D721Med (cell line): Measurements from ENCODE around the gene CTR9.
"Not testable (repeated sequence)": the region's sequence is repeated elsewhere in the genome, so short reads cannot be mapped to it uniquely, and the experiment has no call there.

Source experiments
- DNase-seq: peaks from one replicate; pipeline ENCODE4 v3.0.0; 2011; ENCODE audit warnings: low spot score; ENCODE audit not compliant: insufficient read length
- FAIRE-seq: peaks from 2 replicates; lab custom pipeline; 2011; peaks lifted over from hg19 to GRCh38; lab: Jason Lieb, UNC
- TF ChIP-seq, protein P1 (sequence below): IDR thresholded peaks from 2 replicates; pipeline ENCODE4 v1.5.1; 2012; ENCODE audit warnings: mild to moderate bottlenecking, control low read depth; ENCODE audit not compliant: insufficient read depth; ENCODE audit errors: missing control alignments

Gene CTR9

DNA sequence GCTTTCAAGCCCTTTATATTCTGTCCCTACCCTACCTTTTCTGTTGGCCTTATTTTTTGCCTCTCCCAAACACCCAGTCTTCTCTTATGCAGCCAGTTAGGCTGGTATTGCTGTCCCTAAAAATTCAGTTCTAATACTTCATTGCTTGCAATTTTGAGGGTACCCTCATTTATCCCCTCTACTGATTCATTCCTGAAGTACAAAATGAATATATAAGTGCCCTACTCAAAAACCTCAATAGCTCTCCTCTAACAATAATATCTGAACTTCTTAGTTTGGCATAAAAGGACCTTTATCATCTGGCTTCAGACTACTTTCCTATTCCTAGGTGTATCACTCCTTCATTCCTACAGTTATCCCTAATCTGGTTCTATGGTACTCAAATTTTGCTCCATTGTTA is 62.9 kb downstream of the CTR9 start:
- TF ChIP-seq, protein P1, sequence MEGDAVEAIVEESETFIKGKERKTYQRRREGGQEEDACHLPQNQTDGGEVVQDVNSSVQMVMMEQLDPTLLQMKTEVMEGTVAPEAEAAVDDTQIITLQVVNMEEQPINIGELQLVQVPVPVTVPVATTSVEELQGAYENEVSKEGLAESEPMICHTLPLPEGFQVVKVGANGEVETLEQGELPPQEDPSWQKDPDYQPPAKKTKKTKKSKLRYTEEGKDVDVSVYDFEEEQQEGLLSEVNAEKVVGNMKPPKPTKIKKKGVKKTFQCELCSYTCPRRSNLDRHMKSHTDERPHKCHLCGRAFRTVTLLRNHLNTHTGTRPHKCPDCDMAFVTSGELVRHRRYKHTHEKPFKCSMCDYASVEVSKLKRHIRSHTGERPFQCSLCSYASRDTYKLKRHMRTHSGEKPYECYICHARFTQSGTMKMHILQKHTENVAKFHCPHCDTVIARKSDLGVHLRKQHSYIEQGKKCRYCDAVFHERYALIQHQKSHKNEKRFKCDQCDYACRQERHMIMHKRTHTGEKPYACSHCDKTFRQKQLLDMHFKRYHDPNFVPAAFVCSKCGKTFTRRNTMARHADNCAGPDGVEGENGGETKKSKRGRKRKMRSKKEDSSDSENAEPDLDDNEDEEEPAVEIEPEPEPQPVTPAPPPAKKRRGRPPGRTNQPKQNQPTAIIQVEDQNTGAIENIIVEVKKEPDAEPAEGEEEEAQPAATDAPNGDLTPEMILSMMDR, result no peak
- FAIRE-seq (no peak), DNase-seq (no peak)

- TF ChIP-seq, protein P1, result no peak
- FAIRE-seq (no peak), DNase-seq (no peak)
Measured at GRCh38 chr11:10818594-10818993, 67.5 kb downstream of the CTR9 start.

DNA sequence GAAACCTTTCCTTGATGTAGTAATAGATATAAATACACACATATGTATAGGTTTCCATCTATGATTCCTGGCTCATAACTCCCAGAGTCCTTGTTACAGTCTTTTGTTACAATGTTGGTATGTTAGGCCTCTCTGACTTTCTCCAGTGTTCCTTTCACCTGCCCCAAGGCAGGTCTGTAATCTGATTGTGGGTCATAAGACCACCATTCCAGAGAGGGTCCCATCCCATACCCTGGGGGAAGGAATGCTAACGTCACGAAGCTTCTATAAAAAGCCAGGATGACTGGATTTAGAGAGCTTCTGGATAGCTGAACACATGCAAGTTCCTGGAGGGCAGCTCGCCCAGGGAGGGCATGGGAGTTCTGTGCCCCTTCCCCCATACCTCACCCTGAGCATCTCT is 71.4 kb downstream of the CTR9 start:
- FAIRE-seq, result not testable (repeated sequence)

DNA sequence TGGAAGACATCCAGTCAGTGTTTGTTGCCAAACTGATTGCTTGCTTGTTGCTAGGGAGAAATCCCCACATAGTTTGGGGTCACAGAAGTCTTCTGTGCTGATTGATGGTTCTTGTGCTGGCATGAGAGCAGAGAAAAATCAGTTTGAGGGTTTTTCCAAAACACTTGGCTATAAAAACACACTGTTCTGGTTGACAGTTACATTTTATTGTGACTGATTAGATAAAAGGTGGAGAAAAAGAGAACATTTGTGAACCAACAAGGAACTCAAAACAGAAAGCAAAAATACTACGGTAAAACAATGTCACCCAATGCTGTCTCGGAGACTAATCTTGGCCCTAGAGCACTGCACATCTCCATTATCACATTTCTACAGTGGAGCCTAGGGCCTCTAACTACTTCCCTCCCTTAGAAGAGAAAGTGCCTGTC is 72.1 kb downstream of the CTR9 start:
- FAIRE-seq (no peak), DNase-seq (no peak)
- TF ChIP-seq, protein P1, result no peak

More for the DNA sequence above, 71.4 kb downstream of the CTR9 start:
- DNase-seq, result not testable (repeated sequence)

DNA sequence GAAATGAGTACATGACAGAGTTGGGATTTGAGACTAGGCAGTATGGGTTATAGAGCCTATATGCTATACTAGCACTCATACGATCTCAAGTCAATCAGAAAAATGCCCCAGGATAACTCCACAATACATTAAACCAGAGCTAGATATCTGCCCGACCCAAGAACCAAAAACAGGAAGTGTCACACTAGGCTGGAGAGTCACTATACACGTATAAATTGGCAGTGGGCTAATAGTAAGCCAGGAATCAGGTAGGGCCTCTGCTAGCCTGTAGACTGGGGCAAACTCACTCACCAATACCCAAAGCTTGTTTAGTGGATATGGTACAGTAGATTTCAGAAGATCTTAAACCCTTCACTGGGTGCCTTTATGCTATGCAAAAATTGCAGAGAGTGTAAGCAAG is 73.8 kb downstream of the CTR9 start:
- no peak for FAIRE-seq
- TF ChIP-seq, protein P1, result no peak
- DNase-seq, result no peak

- DNase-seq (no peak), FAIRE-seq (no peak)
- TF ChIP-seq, protein P1, result no peak
Measured at GRCh38 chr11:10828402-10828801, 77.4 kb downstream of the CTR9 start.

DNA sequence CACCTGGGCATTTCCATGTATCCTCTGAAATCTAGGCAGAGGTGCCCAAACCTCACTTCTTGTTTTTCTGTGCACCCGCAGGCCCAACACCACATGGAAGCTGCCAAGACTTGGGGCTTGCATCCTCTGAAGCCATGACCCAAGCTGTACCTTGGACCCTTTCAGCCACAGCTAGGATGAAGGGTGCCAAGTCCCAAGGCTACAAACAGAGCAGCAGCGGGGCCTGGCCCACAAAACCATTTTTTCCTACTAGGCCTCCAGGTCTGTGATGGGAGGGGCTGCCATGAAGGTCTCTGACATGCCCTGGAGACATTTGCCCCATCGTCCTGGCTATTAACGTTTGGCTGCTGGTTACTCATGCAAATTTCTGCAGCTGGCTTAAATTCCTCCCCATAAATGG is 78.1 kb downstream of the CTR9 start:
- FAIRE-seq, result no peak
- DNase-seq, result no peak
- TF ChIP-seq, protein P1, result no peak
